ENCODE measurements around the gene HELZ.

GRCh38 chr17:67174190-67174589 is 70.8 kb downstream of the HELZ start:
- no peak for TF ChIP-seq TAF1 (IDR thresholded peaks at IDR 0.05; ENCODE audit: low read depth, low read length)
- no peak for TF ChIP-seq CTCF (IDR thresholded peaks at IDR 0.05; ENCODE audit: control extremely low read depth in 1 of 3, insufficient read depth in 1 of 3, low read depth in 1 of 3, low read length in 3 of 3)
- TF ChIP-seq CHD1 (IDR thresholded peaks at IDR 0.05; ENCODE audit: low read depth, low read length), result no peak
- TF ChIP-seq EP300 (IDR thresholded peaks at IDR 0.05; ENCODE audit: borderline replicate concordance in 1 of 2, low read depth in 2 of 2, low read length in 2 of 2), result no peak
- TF ChIP-seq POLR2AphosphoS5 (IDR thresholded peaks at IDR 0.05; ENCODE audit: low read depth, low read length), result no peak
- no peak for TF ChIP-seq KDM1A (IDR thresholded peaks at IDR 0.05; ENCODE audit: borderline replicate concordance, low read length)
- no peak for TF ChIP-seq EZH2 (IDR thresholded peaks at IDR 0.05; ENCODE audit: low read depth, low read length, severe bottlenecking)
- TF ChIP-seq USF2 (IDR thresholded peaks at IDR 0.05; ENCODE audit: low read length), result no peak
- no peak for TF ChIP-seq BRCA1 (IDR thresholded peaks at IDR 0.05; ENCODE audit: low read depth, low read length)
- TF ChIP-seq GABPA (IDR thresholded peaks at IDR 0.05; ENCODE audit: borderline replicate concordance, insufficient read depth, low read length), result no peak
- no peak for TF ChIP-seq POLR2A (IDR thresholded peaks at IDR 0.05; ENCODE audit: control extremely low read depth in 1 of 2, low read depth in 2 of 2, low read length in 2 of 2)
- TF ChIP-seq SIX5 (IDR thresholded peaks at IDR 0.05; ENCODE audit: low read depth, low read length), result no peak
- no peak for TF ChIP-seq HDAC6 (IDR thresholded peaks at IDR 0.05; ENCODE audit: low read depth, low read length)
